ENCODE data around the gene CFAP410.

The CFAP410 gene

DNA sequence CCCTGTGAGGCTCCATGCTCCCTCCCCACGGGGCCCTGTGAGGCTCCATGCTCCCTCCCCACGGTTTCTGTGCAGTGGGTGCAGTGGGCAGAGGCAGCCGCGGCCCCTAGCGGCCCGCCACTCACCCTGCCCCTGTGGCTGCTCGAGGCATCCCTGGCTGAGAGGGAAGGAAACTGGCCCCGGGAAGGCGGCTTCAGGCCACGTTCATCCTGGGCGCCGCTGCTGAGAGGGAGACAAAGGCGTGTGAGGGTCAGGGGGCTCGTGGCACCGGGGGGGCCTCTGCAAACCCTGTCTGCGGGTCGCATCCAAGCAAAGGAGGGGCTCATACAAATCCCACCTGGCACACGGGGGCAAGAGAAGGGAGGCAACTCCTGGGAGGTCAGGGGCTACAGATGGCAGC is 8.5 kb downstream of the CFAP410 start:
- no peak for DNase-seq (ENCODE audit: low read depth)

DNA sequence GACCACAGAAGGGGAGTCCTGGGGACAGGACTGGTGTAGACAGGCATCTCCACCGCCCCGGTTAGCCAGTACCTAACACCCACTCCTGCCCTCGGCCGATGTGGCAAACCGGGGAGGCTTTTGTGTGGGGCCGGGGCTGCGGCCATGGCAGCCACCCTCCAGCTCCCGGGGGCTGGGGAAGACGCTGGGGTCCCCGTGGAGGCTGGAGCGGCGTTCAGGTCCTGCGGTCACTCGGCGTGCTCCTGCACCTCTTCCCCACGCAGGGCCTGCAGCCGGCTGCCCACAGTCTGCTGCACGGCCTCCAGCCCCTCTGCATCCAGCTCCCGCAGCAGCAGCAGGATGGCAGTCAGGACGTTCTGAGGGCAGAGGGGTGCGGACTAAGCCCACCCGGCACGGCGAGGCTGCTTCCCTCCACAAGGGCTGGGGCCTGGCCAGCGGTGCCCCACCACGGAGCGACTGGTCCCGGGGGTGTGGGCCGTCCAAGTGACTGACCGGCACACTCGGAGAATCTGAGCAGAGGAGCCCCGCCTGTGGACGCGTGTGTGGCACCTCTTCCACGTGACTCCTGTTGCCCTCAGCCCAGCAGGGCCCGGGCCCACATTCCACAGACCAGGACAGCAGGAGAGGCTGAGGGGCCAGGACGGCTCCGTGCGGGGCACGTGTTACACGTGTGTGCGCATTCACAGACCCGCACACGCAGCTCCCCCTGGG is 9.1 kb downstream of the CFAP410 start:
- DNase-seq (ENCODE audit: low read depth) = no peak

DNA sequence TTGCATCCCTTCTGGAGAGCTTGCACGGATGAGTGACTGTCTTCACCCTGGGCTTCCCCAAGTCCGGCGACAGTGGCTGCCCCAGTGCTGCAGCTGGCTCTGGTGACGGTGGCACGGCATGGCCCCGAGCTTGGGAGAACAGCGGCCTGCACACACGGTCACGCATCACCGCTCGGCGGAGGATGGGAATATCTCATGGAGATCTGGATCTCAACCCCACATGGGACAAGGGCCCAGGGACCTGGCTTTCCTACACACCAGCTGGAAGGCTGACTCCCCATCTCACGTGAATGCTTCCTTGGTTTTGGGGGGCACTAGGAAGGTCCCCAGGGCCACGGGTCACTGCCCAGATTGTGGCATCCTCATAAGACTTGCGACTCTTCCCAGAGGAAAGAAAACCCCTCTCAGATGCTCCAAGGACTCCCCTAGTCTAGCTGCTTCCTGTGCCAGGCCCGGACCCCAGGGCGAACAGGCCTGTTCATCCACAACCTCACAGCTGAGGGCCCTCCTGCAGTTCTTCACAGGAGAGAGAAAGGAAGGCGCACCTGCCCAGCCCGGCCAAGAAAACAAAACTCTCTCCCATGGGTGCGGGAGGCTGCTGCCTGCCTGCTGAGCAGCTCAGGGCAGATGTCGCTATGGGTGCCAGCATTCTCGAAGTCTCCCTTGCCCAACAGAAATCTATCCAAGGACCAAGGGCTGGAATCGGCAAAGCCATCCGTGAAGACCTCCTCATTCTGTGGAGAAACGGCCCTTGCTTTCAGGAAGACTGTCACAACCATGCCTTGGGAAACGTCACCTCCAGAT is 9.9 kb downstream of the CFAP410 start:
- no peak for DNase-seq (ENCODE audit: low read depth)

DNA sequence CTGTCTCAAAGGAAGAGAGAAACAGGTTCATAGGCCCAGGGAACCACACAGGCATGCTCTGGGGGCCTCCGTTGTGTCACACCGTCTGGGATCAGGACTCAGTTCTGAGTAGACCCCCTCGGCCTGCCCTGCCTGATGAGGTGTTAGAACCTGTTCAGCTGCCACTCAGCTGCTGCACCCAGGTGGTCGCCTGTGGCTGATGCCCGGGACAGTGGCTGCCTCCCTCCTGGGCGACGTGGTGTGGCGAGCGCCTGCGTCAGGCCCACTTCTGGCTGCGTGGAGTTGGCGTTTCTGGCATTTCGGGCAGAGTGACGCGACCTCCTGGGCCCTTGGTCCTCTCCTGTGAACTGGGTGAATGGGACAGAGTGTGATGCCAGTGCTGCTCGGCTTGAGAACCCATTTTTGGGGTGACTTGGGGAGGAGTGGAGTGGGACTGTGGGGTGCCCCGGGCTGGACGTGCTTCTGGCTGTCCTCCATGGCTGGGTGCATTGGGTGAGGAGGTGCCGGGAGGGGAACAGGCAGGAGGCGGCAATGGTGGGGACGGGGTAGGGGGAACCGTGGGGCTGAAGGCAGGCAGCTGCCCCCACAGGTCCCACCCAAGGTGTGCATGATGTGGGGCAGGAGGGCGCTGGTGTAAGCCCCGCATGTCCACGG is 10.8 kb downstream of the CFAP410 start:
- no peak for DNase-seq (ENCODE audit: low read depth)

DNA sequence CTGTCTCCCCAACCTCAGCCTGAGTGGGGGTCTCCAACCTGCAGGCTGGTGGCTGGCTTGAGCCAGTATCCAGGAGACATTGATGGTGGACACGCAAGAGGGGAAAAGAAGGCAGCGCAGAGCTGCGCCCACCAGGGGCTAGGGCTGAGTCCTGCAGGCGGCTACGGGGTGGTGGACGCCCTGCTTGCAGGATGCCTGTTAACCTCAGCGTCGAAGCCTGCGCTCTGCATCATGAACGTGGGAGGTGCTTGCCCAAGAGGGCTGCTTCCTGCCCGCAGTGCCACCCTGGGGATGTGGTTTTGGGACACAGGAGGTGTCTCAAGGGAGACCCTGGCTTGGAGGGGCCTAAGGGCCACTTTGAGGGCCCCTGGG is 11.6 kb downstream of the CFAP410 start:
- no peak for DNase-seq (ENCODE audit: low read depth)

DNA sequence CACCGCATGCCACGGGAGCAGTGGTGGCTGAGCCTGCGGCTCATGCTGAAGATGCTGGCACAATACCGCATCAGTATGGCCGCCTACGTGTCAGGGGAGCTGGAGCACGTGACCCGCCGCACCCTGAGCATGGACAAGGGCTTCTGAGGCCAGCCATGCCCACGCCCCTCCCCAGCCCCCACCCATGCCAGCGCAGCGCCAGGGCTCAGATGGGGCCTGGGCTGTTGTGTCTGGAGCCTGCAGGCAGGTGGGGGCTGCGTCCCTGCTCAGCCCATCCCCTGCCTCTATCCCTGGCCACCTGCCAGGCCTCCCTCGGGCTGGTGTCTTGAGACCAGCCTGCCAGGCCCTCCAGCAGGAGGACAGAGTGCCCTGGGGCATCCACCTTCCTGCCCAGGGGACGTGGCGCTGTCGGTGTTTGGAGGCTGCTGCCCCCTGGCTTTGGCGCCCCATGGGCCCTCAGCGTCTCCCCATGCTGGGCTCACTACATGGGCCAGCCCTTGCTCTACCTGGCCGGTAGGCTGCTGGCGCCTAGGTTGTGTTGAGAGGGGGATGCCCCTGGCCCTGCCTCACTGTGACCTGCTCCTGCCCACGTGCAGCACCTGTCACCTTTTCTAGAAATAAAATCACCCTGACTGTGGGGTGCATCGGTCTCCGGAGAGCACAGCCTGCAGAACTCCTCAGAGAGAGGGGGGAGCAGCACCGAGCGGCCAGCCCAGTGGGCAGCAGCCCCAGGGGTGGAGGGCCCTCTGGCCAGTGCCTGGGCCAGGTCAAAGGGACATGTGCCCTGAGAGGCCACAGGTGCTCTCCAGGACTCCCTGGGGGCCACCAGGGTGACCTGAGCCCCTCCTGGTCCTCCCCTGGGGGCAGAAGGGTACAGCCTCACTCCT is 12.2 kb downstream of the CFAP410 start:
- no peak for DNase-seq (ENCODE audit: low read depth)

DNA sequence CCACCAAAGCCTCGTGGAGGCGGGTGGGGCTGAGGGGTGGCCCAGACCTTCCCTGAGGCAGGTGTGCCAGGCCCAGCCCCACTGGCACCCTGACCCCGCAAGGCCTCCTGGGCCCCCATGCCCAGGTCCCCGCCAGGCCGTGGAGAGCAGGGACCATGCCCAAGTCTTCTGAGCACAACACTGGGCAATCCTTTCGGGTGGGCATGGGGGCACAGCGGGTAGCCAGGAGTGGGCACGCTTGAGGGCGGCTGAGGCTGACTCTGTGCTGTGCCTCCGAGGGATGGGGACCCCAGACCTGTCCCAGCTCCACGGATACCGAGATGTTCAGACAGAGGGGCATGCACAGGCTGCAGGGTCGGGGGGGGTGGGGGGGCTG is 12.9 kb downstream of the CFAP410 start:
- DNase-seq (ENCODE audit: low read depth) = no peak

DNA sequence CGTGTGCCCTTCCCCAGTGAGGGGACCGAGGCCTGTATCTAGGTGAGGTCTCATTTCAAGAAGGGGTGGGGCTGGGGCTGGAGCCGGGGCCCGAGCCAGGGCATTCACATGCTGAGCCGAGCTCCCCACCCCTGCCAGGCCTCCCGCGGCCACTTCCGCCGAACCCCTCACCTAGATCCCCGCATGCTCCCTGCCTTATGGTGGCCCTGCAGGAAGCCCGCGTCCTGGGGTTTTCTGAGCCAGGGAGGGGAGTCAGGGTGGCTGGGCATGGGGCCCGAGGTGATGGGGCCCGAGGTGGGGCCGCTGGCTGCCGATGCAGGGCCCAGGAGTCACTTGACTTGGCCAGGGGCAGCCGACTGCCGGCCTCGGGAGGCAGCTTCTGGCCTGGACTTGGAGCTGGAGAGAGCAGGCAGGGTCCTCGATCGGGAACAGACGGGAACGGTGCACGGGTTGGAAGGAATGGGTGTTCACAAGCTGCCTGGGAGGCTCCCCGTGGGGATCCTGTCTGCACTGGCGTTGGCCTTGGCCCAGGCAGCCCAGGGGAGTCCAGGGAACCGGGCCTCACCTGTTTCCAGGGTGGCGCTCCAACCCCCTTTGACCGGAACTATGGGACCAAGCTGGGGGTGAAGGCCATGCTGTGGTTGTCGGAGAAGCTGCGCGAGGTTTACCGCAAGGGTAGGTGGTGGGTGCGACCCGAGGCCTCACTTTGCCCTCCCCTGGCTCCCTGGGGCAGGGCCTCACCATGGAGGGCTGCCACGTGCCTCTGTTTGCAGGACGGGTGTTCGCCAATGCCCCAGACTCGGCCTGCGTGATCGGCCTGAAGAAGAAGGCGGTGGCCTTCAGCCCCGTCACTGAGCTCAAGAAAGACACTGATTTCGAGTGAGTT is 13.6 kb downstream of the CFAP410 start:
- no peak for DNase-seq (ENCODE audit: low read depth)

DNA sequence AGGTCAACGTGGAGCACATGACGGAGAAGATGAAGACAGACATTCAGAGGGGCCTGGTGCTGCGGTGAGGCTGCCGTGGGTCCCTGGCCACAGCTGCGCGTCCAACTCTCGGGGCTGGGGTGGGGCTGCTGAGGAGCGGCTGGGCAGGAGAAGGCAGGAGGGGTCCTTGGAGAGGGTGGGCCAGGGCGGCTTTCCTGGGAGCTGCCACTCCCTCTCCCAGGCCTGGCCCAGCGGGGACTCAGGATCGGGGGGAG is 14.4 kb downstream of the CFAP410 start:
- DNase-seq (ENCODE audit: low read depth) = no peak

DNA sequence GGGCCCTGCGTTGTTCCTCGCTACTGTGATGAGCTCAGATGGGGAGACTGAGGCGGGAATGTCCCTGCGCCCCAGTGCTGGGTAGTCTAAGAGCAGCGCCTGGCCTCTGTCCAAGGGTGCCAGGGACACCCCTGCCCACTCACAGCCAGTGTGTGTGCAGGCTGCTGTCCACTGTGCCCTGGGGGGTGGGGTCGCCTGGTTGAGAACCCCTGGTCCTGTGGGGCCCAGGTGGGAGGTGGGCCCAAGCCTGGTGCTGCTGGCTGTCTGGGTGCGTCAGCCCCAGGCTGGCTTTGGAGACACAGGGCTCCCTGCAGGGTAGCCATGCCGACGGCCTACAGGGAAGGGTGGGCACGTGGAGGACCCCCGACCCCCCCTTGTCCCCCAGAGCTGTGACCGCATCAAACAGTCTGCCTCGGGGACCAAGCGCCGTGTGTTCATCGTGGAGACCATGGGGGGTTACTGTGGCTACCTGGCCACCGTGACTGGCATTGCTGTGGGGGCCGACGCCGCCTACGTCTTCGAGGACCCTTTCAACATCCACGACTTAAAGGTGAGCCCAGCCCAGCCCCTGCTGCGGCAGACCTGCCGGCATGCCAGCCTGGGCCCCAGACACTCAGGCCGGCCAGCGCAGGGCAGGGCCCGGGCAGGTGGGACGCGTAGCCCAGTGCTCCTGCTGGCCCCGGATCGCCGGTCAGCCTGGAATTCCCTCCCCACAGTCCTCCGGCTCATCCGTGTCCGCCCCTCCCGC is 14.9 kb downstream of the CFAP410 start:
- no peak for DNase-seq (ENCODE audit: low read depth)

DNA sequence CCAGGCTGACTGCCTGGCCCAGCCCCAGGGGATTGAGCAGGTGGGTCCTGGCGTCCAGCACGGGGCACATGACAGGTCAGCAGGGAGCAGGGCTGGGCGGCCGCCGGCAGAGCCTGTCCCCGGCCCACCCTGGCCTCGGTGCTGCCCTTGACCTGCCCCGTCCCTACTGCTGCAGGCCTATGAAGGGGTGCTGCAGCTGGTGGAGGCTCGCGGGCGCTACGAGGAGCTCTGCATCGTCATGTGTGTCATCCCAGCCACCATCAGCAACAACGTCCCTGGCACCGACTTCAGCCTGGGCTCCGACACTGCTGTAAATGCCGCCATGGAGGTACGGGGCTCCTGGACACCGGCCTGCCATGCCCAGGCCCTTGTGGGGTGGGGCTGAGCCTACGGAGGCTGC is 15.6 kb downstream of the CFAP410 start:
- no peak for DNase-seq (ENCODE audit: low read depth)

DNA sequence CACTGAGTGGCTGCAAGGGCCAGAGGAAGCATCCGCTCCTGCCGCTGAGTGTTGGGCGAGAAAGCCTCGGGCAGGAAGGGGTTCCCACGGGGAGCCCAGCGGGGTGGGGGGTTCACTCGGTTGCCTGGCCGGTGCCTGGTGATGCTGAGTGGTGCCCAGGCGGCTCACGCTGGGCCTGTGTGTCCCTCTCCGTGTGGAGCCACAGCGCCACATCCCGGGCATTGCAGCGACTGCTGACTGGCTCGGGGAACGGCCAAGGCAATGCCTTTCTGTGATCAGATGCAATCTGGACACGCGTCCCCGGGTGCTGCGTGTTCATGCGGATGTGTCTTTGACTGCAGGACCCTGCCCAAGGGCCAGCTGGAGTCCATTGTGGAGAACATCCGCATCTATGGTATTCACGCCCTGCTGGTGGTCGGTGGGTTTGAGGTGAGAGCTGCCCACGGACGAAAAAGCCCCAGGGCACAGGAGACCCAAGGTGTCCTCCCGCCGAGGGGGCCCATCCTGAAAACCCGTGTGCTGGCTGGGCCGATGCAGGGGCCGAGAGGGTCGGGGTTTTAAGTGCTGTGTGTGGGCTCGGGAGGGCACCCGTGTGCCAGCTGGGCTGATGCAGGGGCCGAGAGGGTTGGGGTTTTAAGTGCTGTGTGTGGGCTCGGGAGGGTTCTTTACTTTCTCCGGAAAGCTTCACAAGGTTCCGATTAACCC is 16.4 kb downstream of the CFAP410 start:
- no peak for DNase-seq (ENCODE audit: low read depth)

DNA sequence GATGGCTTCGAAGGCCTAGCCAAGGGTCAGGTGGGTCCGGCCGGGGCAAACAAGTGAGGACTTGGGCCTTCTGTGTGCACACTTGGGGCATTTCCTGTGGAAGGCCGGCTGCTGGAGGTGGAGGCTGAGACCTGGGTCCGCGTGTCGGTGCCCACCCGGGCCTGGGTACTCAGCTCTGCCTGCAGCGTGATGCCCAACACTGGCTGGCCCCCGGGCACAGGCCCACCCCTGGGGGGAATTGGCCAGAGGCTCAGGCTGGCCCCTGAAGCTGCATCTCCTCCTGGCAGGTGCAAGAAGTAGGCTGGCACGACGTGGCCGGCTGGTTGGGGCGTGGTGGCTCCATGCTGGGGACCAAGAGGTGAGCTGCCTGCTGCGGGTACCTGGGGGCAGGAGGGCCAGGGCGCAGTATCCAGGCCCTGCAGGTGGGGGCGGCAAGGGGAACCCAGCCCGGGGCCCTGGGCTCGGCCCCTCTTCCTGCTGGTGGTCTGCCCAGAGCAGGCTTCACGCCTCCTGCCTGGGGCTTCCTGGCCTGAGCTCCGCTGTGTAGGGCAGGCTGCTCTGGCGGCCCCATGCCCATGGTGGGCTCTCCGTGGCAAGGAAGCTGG is 17.2 kb downstream of the CFAP410 start:
- DNase-seq (ENCODE audit: low read depth) = no peak

DNA sequence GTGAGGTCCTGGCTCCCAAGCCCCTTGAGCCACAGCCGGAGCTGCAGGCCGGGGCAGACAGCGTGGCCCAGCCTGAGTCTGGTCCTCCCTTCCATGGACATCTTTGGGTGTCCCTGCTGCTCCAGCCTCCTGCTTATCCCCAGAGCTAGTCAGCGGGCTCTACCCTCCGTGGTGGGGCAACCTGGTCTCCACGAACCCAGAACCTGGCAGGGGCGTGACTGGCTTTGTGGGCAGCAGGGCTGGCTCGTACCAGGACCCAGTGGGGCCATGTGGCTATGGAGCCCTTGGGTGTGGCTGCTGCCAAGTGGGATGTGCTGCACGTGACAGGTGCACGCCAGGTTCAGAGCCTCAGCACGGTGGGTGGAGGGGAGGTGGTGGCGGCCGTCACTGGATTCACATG is 18.3 kb downstream of the CFAP410 start:
- DNase-seq (ENCODE audit: low read depth) = no peak

DNA sequence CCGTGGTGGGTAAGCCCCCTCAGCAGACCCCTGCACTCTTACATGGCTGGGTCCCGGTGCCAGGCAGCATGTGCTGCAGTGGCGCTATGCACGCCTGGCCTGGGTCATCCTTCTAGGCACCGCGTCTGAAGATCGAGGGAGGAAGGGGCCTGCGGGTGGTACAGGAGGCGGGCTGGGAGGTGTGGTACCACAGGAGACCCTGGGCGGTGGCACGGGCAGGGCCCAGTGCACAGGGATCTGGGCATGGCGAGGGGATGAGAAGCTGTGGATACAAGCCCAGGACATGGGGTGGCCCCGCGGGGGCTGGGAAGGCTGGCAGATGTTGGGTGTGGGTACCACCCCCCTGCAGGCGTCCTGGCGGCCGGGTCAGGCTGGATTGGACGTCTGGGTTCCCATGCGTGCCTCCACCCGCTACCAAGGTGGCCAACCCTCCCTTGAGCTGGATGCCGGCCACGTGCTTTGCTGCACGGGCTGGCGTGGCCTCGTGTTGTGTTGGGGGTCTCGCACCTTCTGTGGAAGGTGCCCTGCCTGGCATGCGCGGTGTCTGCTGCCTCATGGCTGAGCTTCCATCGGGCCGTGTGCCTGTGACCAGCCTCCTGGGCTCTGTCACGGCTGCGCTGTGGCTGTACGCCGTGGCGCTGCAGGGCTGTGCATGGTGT is 19.7 kb downstream of the CFAP410 start:
- DNase-seq (ENCODE audit: low read depth) = no peak

DNA sequence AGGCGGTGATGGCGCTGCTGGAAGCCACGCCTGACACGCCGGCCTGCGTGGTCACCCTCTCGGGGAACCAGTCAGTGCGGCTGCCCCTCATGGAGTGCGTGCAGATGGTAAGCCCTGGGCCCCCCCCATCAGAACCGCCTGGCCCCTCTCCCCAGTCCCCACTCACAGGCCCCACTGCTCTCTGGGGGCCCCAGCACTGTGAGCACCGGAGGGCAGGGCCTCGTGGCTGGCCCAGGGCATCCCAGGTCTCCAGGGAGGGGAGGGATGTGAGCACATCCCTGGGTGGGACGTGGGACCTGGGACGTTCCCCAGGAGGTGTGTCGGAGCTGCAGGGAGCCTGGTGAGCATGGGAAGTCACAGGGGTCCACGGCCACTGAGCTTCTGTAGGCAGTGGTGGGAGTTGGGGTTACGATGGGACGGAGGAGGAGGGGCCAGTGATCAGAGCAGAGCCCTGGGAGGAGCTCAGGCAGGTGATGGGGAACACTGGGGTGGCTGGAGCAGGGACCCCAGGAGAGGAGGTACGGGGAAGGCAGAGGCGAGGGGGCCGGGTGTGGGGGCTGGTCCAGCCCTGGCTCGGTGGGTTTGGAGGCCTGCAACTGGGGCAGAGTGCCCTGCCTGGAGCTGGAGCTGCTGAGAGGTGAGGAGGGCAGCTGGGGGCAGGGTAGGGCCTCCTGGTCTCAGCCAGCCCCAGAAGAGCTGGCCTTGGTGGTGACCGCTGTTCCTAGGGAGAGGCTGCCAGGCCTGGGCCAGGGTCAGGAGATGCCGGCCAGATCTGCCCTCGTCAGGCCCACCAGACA is 20.5 kb downstream of the CFAP410 start:
- DNase-seq (ENCODE audit: low read depth) = no peak

DNA sequence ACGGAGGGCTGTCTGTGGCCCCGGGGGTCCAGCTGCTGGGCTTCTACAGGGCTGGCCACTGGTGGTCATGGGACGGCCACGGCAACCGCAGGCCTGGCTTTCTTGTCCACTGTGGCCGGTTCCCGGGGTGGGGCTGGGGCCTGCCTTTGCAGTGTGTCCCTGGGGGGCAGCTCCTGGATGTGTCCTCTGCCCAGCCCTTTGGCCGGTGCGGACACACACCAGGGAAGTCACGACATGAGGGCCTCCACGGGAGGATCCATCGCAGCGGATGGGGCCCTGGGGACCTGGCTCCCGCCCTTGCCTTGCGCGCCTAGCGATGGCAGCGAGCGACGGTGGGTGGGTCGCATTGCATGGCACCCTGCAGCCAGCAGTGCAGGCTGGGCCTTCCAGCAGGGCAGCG is 21.3 kb downstream of the CFAP410 start:
- no peak for DNase-seq (ENCODE audit: low read depth)

DNA sequence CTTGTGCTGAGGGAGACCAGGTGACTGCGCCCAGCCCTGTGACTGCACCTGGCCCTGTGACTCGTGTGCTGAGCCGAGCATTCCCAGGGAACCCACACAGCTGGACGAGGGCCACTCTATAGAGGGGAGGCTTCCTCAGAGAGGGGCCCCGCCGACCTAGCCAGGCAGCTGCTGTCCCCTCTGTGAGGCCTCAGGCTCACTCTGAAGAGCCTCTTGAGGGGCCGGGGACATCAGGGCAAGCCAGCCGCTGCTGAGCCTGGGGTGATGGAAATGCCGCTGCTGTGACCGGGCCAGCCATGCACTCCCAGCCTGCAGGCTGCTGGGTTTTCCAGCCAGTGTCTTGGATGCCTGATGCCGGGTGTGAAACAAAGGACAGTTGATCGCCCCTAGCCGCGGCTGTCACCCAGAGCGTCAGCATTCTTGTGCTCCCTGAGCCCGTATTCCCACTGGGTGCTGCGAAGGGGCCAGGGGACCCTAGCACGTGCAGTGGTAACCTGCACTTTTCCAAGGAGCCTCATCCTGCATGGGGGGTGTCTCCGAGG is 21.9 kb downstream of the CFAP410 start:
- no peak for DNase-seq (ENCODE audit: low read depth)

Data from stimulated activated CD8-positive, alpha-beta memory T cell treated with anti-CD3 and anti-CD28 coated beads, Interleukin-15, amount 100 ng/mL, for 24 hours (primary cell).